Activated CD8-positive, alpha-beta memory T cell treated with anti-CD3 and anti-CD28 coated beads, Interleukin-2, amount 10 ng/mL, durations not matched to agents 7 days and 5 days (primary cell): ENCODE data around the gene TAC4. TPM values are rescaled to one million over a fixed set of nuclear protein-coding genes. Genes with fewer than 3 reads are reported as not detected.

Experiments
- ATAC-seq: fragments of 150-1000 bp; cut with Tn5 transposase; one replicate; pipeline ENCODE4 v1.10.0; 2021; ENCODE audit warnings: moderate library complexity
- CTCF ChIA-PET: fragments of 350-600 bp; sonication (Branson Sonifier 250); formaldehyde crosslinking; loops from one replicate; lab custom pipeline; 2021; ENCODE audit warnings: antibody characterized with exemption; lab: Charles Lee
- DNase-seq: peaks from one replicate; pipeline ENCODE4 v3.0.0-alpha.2; 2020
- H3K27ac Mint-ChIP-seq: one replicate; pipeline ENCODE4 v1.8.0; 2021; ENCODE audit warnings: mild to moderate bottlenecking, mixed read lengths
- H3K27me3 Mint-ChIP-seq: one replicate; pipeline ENCODE4 v1.8.0; 2021; ENCODE audit warnings: mixed read lengths
- H3K36me3 Mint-ChIP-seq: one replicate; pipeline ENCODE4 v1.8.0; 2021; ENCODE audit warnings: mild to moderate bottlenecking, mixed read lengths
- H3K4me1 Mint-ChIP-seq: one replicate; pipeline ENCODE4 v1.8.0; 2021; ENCODE audit warnings: mixed read lengths
- H3K4me3 Mint-ChIP-seq: one replicate; pipeline ENCODE4 v1.8.0; 2021; ENCODE audit warnings: mild to moderate bottlenecking, moderate library complexity, mixed read lengths
- H3K9me3 Mint-ChIP-seq: one replicate; pipeline ENCODE4 v1.8.0; 2022; ENCODE audit warnings: low read depth, mixed read lengths
- total RNA-seq, 2 experiments: library from RNA; stranded (reverse); gene quantifications; one replicate each; pipeline ENCODE4 v1.2.3, GENCODE V29; 2021

TAC4 gene
- total RNA-seq, 2 experiments from 2014 or later, result not detected

- H3K4me3 Mint-ChIP-seq, result no peak overlapping the region
Observed at GRCh38 chr17:49869038-49869374, 21.1 kb upstream of the TAC4 start.

DNA sequence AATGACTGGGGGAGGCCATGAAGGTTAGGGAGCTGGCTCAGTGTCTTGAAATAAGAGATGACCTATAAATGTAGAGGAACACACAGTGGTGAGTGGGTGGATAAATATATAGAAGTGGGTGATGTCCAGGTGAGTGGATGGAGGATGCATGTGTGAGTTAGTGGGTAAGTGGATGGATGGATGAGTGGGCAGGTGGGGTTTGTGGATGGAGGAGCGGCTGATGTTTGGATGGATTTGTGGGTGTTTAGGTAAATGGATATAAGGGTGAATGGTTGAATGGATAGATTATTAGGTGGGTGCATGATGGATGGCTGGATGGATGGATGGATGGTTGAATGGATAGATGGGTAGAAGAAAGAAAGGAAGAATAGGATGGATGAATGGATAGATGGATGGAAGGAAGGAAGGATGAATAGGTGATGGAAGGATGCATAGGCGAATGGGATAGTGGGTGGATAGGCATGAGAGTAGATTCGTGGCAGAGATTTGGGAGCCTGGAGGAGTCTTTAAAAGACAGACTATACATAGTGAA is 19.1 kb upstream of the TAC4 start:
- Mint-ChIP-seq H3K9me3 (no peaks in the 10 kb centered on the region), H3K4me1 (no peaks in the 10 kb centered on the region), H3K27ac (no peak overlapping the region), H3K4me3 (no peak overlapping the region), H3K36me3 (no peaks in the 10 kb centered on the region), H3K27me3 (peaks cover 9% of the 10 kb centered on the region)
- CTCF ChIA-PET, result interaction anchor here (1.7 to 2.5 kb wide), 2 partner anchors 13 to 131 kb away, joined by 8 to 15 read pairs; no protein-coding TSS in a partner anchor
- no peak for ATAC-seq
- DNase-seq, result no peak

More at GRCh38 chr17:49869038-49869374, 21.1 kb upstream of the TAC4 start:
- no peak for DNase-seq
- CTCF ChIA-PET, result interaction anchor here (1.5 kb wide), 1 partner anchor 11 kb away, joined by 4 read pairs; no protein-coding TSS in a partner anchor
- Mint-ChIP-seq H3K9me3 (no peaks in the 10 kb centered on the region), H3K4me1 (peaks cover 5% of the 10 kb centered on the region), H3K36me3 (no peaks in the 10 kb centered on the region), H3K27ac (no peak overlapping the region), H3K27me3 (peaks cover 9% of the 10 kb centered on the region)
- no peak for ATAC-seq

GRCh38 chr17:49866019-49866380 is 18.1 kb upstream of the TAC4 start:
- Mint-ChIP-seq H3K4me1 (peaks cover 2% of the 10 kb centered on the region), H3K36me3 (no peaks in the 10 kb centered on the region), H3K27me3 (peaks cover 10% of the 10 kb centered on the region), H3K27ac (no peak overlapping the region), H3K9me3 (no peaks in the 10 kb centered on the region), H3K4me3 (no peak overlapping the region)
- DNase-seq, result no peak
- CTCF ChIA-PET, result interaction anchor here (1.7 to 2.5 kb wide), 2 partner anchors 14 to 132 kb away, joined by 8 to 15 read pairs; no protein-coding TSS in a partner anchor
- no peak for ATAC-seq

DNA sequence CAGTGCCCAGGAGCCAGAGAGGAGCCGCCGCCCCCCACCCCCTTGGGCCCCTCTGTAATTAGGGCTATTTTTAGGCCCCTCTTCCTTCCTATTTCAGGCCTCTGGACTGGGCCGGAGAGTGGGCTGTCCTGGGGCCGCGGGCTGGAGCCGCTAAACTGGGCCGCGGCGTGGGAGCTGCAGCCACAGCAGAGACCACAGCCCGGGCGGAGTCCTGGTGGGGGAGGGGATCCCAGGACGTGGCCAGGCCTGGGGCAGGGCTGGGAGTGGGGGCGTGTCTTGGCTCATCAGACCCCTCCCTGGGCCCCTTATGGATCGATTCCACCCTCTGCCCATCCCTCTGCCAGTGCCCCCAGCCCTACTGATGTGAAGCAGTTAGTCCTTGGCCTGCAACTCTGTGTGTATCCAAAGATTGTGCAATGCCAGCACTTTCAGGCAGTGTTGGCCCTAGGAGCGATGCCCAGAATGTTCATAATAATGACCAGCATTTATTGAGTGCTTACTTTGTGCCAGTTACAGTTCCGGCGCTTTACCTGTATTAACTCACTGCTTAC is 15.0 kb upstream of the TAC4 start:
- Mint-ChIP-seq H3K4me1 (peaks cover 3% of the 10 kb centered on the region), H3K36me3 (no peaks in the 10 kb centered on the region), H3K27ac (no peak overlapping the region), H3K4me3 (no peak overlapping the region), H3K27me3 (peaks cover 12% of the 10 kb centered on the region), H3K9me3 (no peaks in the 10 kb centered on the region)
- DNase-seq (no peak), ATAC-seq (no peak)
- CTCF ChIA-PET, result interaction anchor here (1.0 to 16.3 kb wide), 5 partner anchors 18 to 138 kb away, joined by 4 to 202 read pairs (median 4); partner anchors contain the start of gene DLX3

GRCh38 chr17:49861150-49861884 is 13.4 kb upstream of the TAC4 start:
- no peak overlapping the region for H3K27ac Mint-ChIP-seq

DNA sequence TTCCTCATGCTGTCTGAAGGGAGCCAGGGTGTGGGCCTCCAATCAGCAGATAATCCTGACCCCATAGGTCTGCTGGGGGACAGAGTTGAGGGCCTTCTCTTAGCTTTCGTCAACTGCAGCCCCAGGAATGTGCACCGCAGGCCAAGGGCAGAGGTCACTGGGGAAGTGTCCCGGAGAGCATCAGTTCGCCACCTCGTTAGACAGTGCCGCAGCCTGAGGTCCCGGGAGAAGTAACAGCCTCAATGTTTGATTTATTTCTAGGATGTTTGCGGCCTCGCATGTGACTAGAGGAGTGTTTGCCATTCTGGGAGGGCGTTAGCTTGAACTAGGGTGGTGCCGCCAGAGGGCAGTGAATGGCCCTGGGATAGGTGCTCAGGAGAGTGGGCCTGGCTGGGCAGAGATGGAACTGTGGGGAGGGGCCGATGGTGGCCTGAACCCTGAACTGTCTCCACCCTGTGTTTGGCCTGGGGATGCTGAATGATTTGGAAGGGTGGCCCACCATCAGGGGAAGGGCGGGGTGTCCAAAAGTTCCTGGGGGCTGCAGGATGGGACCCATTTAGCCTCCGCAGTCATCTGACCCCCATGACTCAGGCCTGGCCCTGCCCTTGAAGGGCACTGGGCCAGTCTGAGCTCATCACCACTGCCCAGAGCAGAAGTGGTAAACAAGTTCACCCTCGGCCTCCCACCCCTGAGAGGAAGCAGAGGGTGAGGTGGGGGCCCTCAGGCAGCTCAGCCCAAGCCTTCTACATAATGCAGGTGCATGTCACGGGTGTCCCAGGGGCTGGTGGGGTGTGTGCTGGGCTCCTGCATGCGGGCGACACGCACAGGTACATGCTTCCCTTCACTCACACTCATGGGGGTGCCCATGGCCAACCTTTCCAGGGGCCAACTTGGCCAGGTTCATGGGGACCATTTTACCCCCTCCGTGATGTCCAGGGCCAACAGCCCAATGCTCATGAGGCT is 12.4 kb upstream of the TAC4 start:
- ATAC-seq, result no peak
- Mint-ChIP-seq H3K27ac (no peak overlapping the region), H3K27me3 (peaks cover 8% of the 10 kb centered on the region), H3K4me3 (no peak overlapping the region), H3K36me3 (no peaks in the 10 kb centered on the region), H3K9me3 (no peaks in the 10 kb centered on the region), H3K4me1 (peaks cover 3% of the 10 kb centered on the region)
- no peak for DNase-seq
- CTCF ChIA-PET, result interaction anchor here (1.0 to 16.3 kb wide), 8 partner anchors 10 to 227 kb away, joined by 3 to 202 read pairs (median 6); partner anchors contain the start of gene DLX3

More at GRCh38 chr17:49861150-49861884, 13.4 kb upstream of the TAC4 start:
- ATAC-seq (peak; percentile 36), DNase-seq (peak; percentile 46)
- no peaks in the 10 kb centered on the region for H3K9me3 Mint-ChIP-seq
- H3K4me1 Mint-ChIP-seq, result peaks cover 3% of the 10 kb centered on the region
- CTCF ChIA-PET, result interaction anchor here (0.8 to 16.3 kb wide), 16 partner anchors 9 to 165 kb away, joined by 3 to 202 read pairs (median 4); partner anchors contain the start of gene DLX3
- H3K36me3 Mint-ChIP-seq, result no peaks in the 10 kb centered on the region
- no peak overlapping the region for H3K4me3 Mint-ChIP-seq
- peaks cover 10% of the 10 kb centered on the region for H3K27me3 Mint-ChIP-seq

- CTCF ChIA-PET, result interaction anchor here (2.5 to 16.3 kb wide), 3 partner anchors 94 to 301 kb away, joined by 6 to 202 read pairs (median 9); partner anchors contain the start of gene DLX3
- ATAC-seq, result no peak
Observed at GRCh38 chr17:49858796-49859195, 10.9 kb upstream of the TAC4 start.

GRCh38 chr17:49854126-49854525 is 6.3 kb upstream of the TAC4 start:
- H3K27ac Mint-ChIP-seq, result no peak overlapping the region
- ATAC-seq, result no peak

More at GRCh38 chr17:49858796-49859195, 10.9 kb upstream of the TAC4 start:
- Mint-ChIP-seq H3K27me3 (peaks cover 12% of the 10 kb centered on the region), H3K9me3 (no peaks in the 10 kb centered on the region), H3K36me3 (no peaks in the 10 kb centered on the region), H3K4me1 (peaks cover 3% of the 10 kb centered on the region), H3K4me3 (no peak overlapping the region), H3K27ac (no peak overlapping the region)
- DNase-seq, result no peak

GRCh38 chr17:49853470-49854015 is 5.7 kb upstream of the TAC4 start:
- Mint-ChIP-seq H3K4me1 (peaks cover 13% of the 10 kb centered on the region), H3K27ac (no peak overlapping the region), H3K9me3 (no peaks in the 10 kb centered on the region), H3K36me3 (no peaks in the 10 kb centered on the region), H3K27me3 (peaks cover 21% of the 10 kb centered on the region), H3K4me3 (no peak overlapping the region)
- DNase-seq (no peak), ATAC-seq (no peak)
- CTCF ChIA-PET, result interaction anchor here (1.4 to 16.3 kb wide), 2 partner anchors 9 to 144 kb away, joined by 3 to 202 read pairs; partner anchors contain the start of gene DLX3

More at GRCh38 chr17:49854126-49854525, 6.3 kb upstream of the TAC4 start:
- no peak for DNase-seq
- CTCF ChIA-PET, result interaction anchor here (1.4 to 16.3 kb wide), 2 partner anchors 10 to 143 kb away, joined by 3 to 202 read pairs; partner anchors contain the start of gene DLX3
- Mint-ChIP-seq H3K9me3 (no peaks in the 10 kb centered on the region), H3K27me3 (peaks cover 23% of the 10 kb centered on the region), H3K4me1 (peaks cover 13% of the 10 kb centered on the region), H3K4me3 (no peak overlapping the region), H3K36me3 (no peaks in the 10 kb centered on the region)

GRCh38 chr17:49851387-49852291 is 3.8 kb upstream of the TAC4 start:
- Mint-ChIP-seq H3K27me3 (peaks cover 18% of the 10 kb centered on the region), H3K4me1 (peaks cover 13% of the 10 kb centered on the region), H3K9me3 (no peaks in the 10 kb centered on the region), H3K4me3 (peak overlapping the region; percentile 79), H3K27ac (peak overlapping the region; percentile 80), H3K36me3 (no peaks in the 10 kb centered on the region)
- peak; percentile 79 for ATAC-seq
- CTCF ChIA-PET, result interaction anchor here (0.7 to 16.3 kb wide), 18 partner anchors 9 to 284 kb away, joined by 3 to 202 read pairs (median 6); partner anchors contain the start of genes DLX3, NXPH3 and SLC35B1
- peak; percentile 75 for DNase-seq

GRCh38 chr17:49850772-49851386 is 3.0 kb upstream of the TAC4 start:
- peaks cover 13% of the 10 kb centered on the region for H3K4me1 Mint-ChIP-seq
- CTCF ChIA-PET, result interaction anchor here (0.7 to 16.3 kb wide), 13 partner anchors 10 to 283 kb away, joined by 3 to 202 read pairs (median 7); partner anchors contain the start of genes DLX3 and SLC35B1
- ATAC-seq (peak; percentile 38), DNase-seq (no peak)
- peak overlapping the region; percentile 79 for H3K27ac Mint-ChIP-seq
- peaks cover 18% of the 10 kb centered on the region for H3K27me3 Mint-ChIP-seq
- H3K36me3 Mint-ChIP-seq, result no peaks in the 10 kb centered on the region
- H3K4me3 Mint-ChIP-seq, result peak overlapping the region; percentile 79
- H3K9me3 Mint-ChIP-seq, result no peaks in the 10 kb centered on the region
